GM12878 (cell line): ENCODE measurements around the gene ME3. TPM values are rescaled to one million over a fixed set of nuclear protein-coding genes. Genes with fewer than 3 reads are reported as not detected.

Source experiments
- ATAC-seq: fragments of 200-7000 bp; cut with Tn5 transposase; 3 replicates; pipeline ENCODE4 v1.9.1; 2020; ENCODE audit warnings: mild to moderate bottlenecking, moderate library complexity
- BruUV-seq: library from RNA; stranded (reverse); fragments of 400-500 nt; replicated peaks from 2 replicates; lab custom pipeline; 2021; lab: Mats Ljungman, UMichigan
- CTCF ChIA-PET: fragments of 300-600 bp; sonication (Branson Sonifier 250); formaldehyde crosslinking; extraction: SDS; loops from one replicate; lab custom pipeline; 2021; ENCODE audit warnings: inconsistent platforms; lab: Yijun Ruan, JAX
- POLR2A ChIA-PET: fragments of 350-600 bp; formaldehyde crosslinking; extraction: SDS; loops from one replicate; lab custom pipeline; 2021; ENCODE audit warnings: inconsistent platforms; lab: Charles Lee
- RAD21 ChIA-PET: fragments of 300-600 bp; sonication (Branson Sonifier 250); formaldehyde crosslinking; loops from one replicate; lab custom pipeline; 2023; ENCODE audit warnings: antibody characterized with exemption; ENCODE audit not compliant: unreplicated experiment; lab: Charles Lee
- SMC1A ChIA-PET: fragments of 300-600 bp; sonication (Branson Sonifier 250); formaldehyde crosslinking; loops from one replicate; lab custom pipeline; 2023; ENCODE audit not compliant: unreplicated experiment, uncharacterized antibody; lab: Charles Lee
- DNase-seq: peaks from one replicate; pipeline ENCODE4 v3.0.0-alpha.2; 2011; ENCODE audit warnings: low read depth, low spot score
- FAIRE-seq: peaks from 3 replicates; lab custom pipeline; 2011; peaks lifted over from hg19 to GRCh38; lab: Jason Lieb, UNC
- H2AFZ ChIP-seq: 2 replicates; pipeline ENCODE4 v1.6.0; 2011; ENCODE audit warnings: low read depth, low read length, control low read depth; ENCODE audit not compliant: control insufficient read depth
- H3K27ac ChIP-seq: 2 replicates; pipeline ENCODE4 v1.5.1; 2011; ENCODE audit warnings: control low read depth; ENCODE audit not compliant: control insufficient read depth, insufficient read depth
- H3K27me3 ChIP-seq, 2 experiments: replicated peaks in 1 of 2; 2 replicates each; pipeline versions ENCODE4 v1.6.0 to v1.6.1; 2011; ENCODE audit warnings: low read length in 1 of 2; ENCODE audit not compliant: control insufficient read depth in 2 of 2, insufficient read depth in 2 of 2
- H3K36me3 ChIP-seq, 2 experiments: 2 replicates each; pipeline ENCODE4 v1.5.1; 2011; ENCODE audit warnings: low read length in 1 of 2; ENCODE audit not compliant: control insufficient read depth in 2 of 2, insufficient read depth in 2 of 2
- H3K4me1 ChIP-seq: 2 replicates; pipeline ENCODE4 v1.6.1; 2011; ENCODE audit warnings: mild to moderate bottlenecking, low read length, moderate library complexity, mixed read lengths; ENCODE audit not compliant: control insufficient read depth, insufficient read depth
- H3K4me2 ChIP-seq: 2 replicates; pipeline ENCODE4 v1.6.0; 2011; ENCODE audit warnings: control low read depth; ENCODE audit not compliant: control insufficient read depth, insufficient read depth
- H3K4me3 ChIP-seq: fragments of 200-600 bp; sonication (generic); 2 replicates; pipeline ENCODE4 v1.5.1; 2016
- H3K79me2 ChIP-seq: 2 replicates; pipeline ENCODE4 v1.6.0; 2011; ENCODE audit warnings: low read length; ENCODE audit not compliant: control insufficient read depth, insufficient read depth
- H3K9ac ChIP-seq: 2 replicates; pipeline ENCODE4 v1.8.0; 2011; ENCODE audit warnings: low read length, control low read depth, mixed read lengths; ENCODE audit not compliant: control insufficient read depth, insufficient read depth
- H3K9me3 ChIP-seq: replicated peaks from 3 replicates; pipeline ENCODE4 v1.5.1; 2011; ENCODE audit warnings: mild to moderate bottlenecking, low read length; ENCODE audit not compliant: control insufficient read depth, insufficient read depth
- H4K20me1 ChIP-seq: 2 replicates; pipeline ENCODE4 v1.6.0; 2011; ENCODE audit not compliant: control insufficient read depth, insufficient read depth
- ATF7 ChIP-seq: fragments of 450-650 bp; IDR thresholded peaks from 2 replicates; pipeline ENCODE4 v1.6.1; 2016; ENCODE audit warnings: low read depth, mild to moderate bottlenecking
- BCL3 ChIP-seq: IDR thresholded peaks from 2 replicates; pipeline ENCODE4 v1.6.1; 2011; ENCODE audit warnings: borderline replicate concordance, low read depth, mild to moderate bottlenecking, moderate library complexity, low read length; ENCODE audit not compliant: insufficient read depth, poor library complexity, severe bottlenecking
- BHLHE40 ChIP-seq, 2 experiments: fragments of 450-650 bp in 1 of 2; IDR thresholded peaks; 2 replicates each; pipeline ENCODE4 v1.6.1; 2011 to 2017; ENCODE audit warnings: low read depth in 2 of 2, borderline replicate concordance in 1 of 2, improper control_type of control experiment in 1 of 2, low read length in 1 of 2, mild to moderate bottlenecking in 1 of 2
- CBX5 ChIP-seq: sonication (generic); IDR thresholded peaks from 2 replicates; pipeline ENCODE4 v1.6.1; 2016; ENCODE audit warnings: low read depth, moderate library complexity, mild to moderate bottlenecking, inconsistent platforms
- CREB1 ChIP-seq: IDR thresholded peaks from 2 replicates; pipeline ENCODE4 v1.6.1; 2012; ENCODE audit warnings: low read depth, mild to moderate bottlenecking, inconsistent platforms
- LARP7 ChIP-seq: fragments of 450-650 bp; IDR thresholded peaks from 2 replicates; pipeline ENCODE4 v1.6.1; 2017; ENCODE audit warnings: mild to moderate bottlenecking
- MTA3 ChIP-seq: IDR thresholded peaks from 2 replicates; pipeline ENCODE4 v1.6.1; 2012; ENCODE audit warnings: low read length, inconsistent platforms, borderline replicate concordance
- NR2C1 ChIP-seq: fragments of 450-650 bp; IDR thresholded peaks from 2 replicates; pipeline ENCODE4 v1.6.1; 2017; ENCODE audit warnings: antibody characterized with exemption, mild to moderate bottlenecking, moderate library complexity
- NRF1 ChIP-seq: conservative IDR thresholded peaks from 2 replicates; pipeline ENCODE4 v1.6.1; 2011; ENCODE audit warnings: mild to moderate bottlenecking, low read depth, low read length, improper control_type of control experiment
- PML ChIP-seq: IDR thresholded peaks from 2 replicates; pipeline ENCODE4 v1.6.1; 2012; ENCODE audit warnings: low read length, inconsistent platforms
- POU2F2 ChIP-seq: IDR thresholded peaks from 3 replicates; pipeline ENCODE4 v1.6.1; 2011; ENCODE audit warnings: low read depth, mild to moderate bottlenecking, low read length, borderline replicate concordance
- SPI1 ChIP-seq: IDR thresholded peaks from 2 replicates; pipeline ENCODE4 v1.6.1; 2011; ENCODE audit warnings: low read depth, mild to moderate bottlenecking, low read length, moderate library complexity, borderline replicate concordance; ENCODE audit not compliant: insufficient read depth
- SREBF1 ChIP-seq: IDR thresholded peaks from 2 replicates; pipeline ENCODE4 v1.6.1; 2012; ENCODE audit warnings: mild to moderate bottlenecking, low read length
- STAT1 ChIP-seq: fragments of 450-650 bp; conservative IDR thresholded peaks from 2 replicates; pipeline ENCODE4 v1.6.1; 2014; ENCODE audit warnings: antibody characterized with exemption, mild to moderate bottlenecking
- TCF7 ChIP-seq: IDR thresholded peaks from 2 replicates; pipeline ENCODE4 v1.6.1; 2014; ENCODE audit warnings: antibody characterized with exemption, borderline replicate concordance
- WRNIP1 ChIP-seq: IDR thresholded peaks from 2 replicates; pipeline ENCODE4 v1.6.1; 2011; ENCODE audit warnings: low read depth, low read length, improper control_type of control experiment, borderline replicate concordance
- YBX1 ChIP-seq: fragments of 450-650 bp; IDR thresholded peaks from 2 replicates; pipeline ENCODE4 v1.6.1; 2016; ENCODE audit warnings: antibody characterized with exemption
- ZNF384 ChIP-seq: IDR thresholded peaks from 2 replicates; pipeline ENCODE4 v1.6.1; 2012; ENCODE audit warnings: low read depth, mild to moderate bottlenecking, low read length, improper control_type of control experiment, borderline replicate concordance
- ZNF592 ChIP-seq: fragments of 450-650 bp; IDR thresholded peaks from 2 replicates; pipeline ENCODE4 v1.6.1; 2017; ENCODE audit warnings: mild to moderate bottlenecking, moderate library complexity
- WGBS: methylation state at CpG from one replicate; pipeline ENCODE4 v1.1.6; 2016; ENCODE audit warnings: low lambda C conversion rate; ENCODE audit not compliant: insufficient replicate concordance, insufficient coverage; ENCODE audit errors: missing lambda C conversion rate; 5-methylcytosine and 5-hydroxymethylcytosine counted together
- in situ Hi-C: fragments of 300-500 bp; cut with MboI; formaldehyde crosslinking; loops from 9 replicates; pipeline ENCODE4 v1.14.3; 2018; ENCODE audit warnings: mixed read lengths
- intact Hi-C: fragments of 100-400 bp; cut with micrococcal nuclease; formaldehyde crosslinking; loops from one replicate; pipeline ENCODE4 v1.14.2; 2022; ENCODE audit not compliant: unreplicated experiment
- polyA plus RNA-seq, 11 experiments: library from polyadenylated mRNA; depleted of rRNA in 4 of 11; unstranded in 6 of 11; stranded (reverse) in 5 of 11; fragments of >200 nt; fragmentation: Nextera tagmentation in 4 of 11; fragmentation: Illumina TruSeq in 1 of 11; extraction: Ambion mirVana in 4 of 11; extraction: Trizol in 1 of 11; gene quantifications; 1 replicate in 1 of 11; 2 replicates in 10 of 11; pipeline versions ENCODE4 v1.2.1 to v1.2.3, GENCODE V29; 2011 to 2016; ENCODE audit warnings: inconsistent platforms in 2 of 11, missing spikeins in 2 of 11, low read depth in 1 of 11
- total RNA-seq, 4 experiments: library from RNA; depleted of rRNA in 3 of 4; stranded (reverse); fragments of >200 nt in 3 of 4; fragmentation: Illumina TruSeq in 1 of 4; extraction: Trizol in 1 of 4; gene quantifications; 2 replicates each; pipeline versions ENCODE4 v1.2.1 to v1.2.3, GENCODE V29; 2013 to 2021

ME3 gene
- total and polyA plus RNA-seq, 10 of the 15 experiments (the other 5 are each of a cell fraction or from before 2014, with no cell fraction given): 0.06 to 0.40 (median 0.19) TPM; not detected in 2

GRCh38 chr11:86579406-86579731, 93.0 kb downstream of the ME3 start (continued):
- TF ChIP-seq ATF7 (no peak), NRF1 (no peak), PML (no peak), ZNF384 (no peak), LARP7 (no peak), MTA3 (no peak), YBX1 (no peak), CREB1 (no peak), BCL3 (no peak), SPI1 (no peak), STAT1 (no peak), NR2C1 (no peak)

- no TSS peak for BruUV-seq
- FAIRE-seq: no peak
- POLR2A ChIA-PET: no interaction called here
- TF ChIP-seq WRNIP1: no peak
- no peak for TF ChIP-seq MTA3
- TF ChIP-seq SREBF1: no peak
- TF ChIP-seq CBX5: no peak
- no peak for TF ChIP-seq POU2F2
- TF ChIP-seq ZNF592: no peak
- no peak for TF ChIP-seq TCF7
- no peak for TF ChIP-seq BHLHE40 (IDR thresholded peaks at IDR 0.05; ENCODE audit: borderline replicate concordance in 1 of 2, low read depth in 2 of 2, low read length in 1 of 2)
These were observed 93.5 kb downstream of the ME3 start for GRCh38 chr11:86578727-86579405.

More at GRCh38 chr11:86578727-86579405, 93.5 kb downstream of the ME3 start:
- intact Hi-C loops: no loop called here
- Histone ChIP-seq H4K20me1 (no peaks in the 10 kb centered on the region), H3K36me3 (no peaks in the 10 kb centered on the region), H3K4me2 (no peak overlapping the region), H3K79me2 (no peaks in the 10 kb centered on the region), H2AFZ (no peak overlapping the region), H3K27ac (no peak overlapping the region), H3K27me3 (peaks cover 1 to 2% of the 10 kb centered on the region in 2 experiments; a peak in 3 of 4 replicates), H3K4me1 (no peaks in the 10 kb centered on the region), H3K4me3 (no peak overlapping the region), H3K9me3 (no peaks in the 10 kb centered on the region), H3K9ac (no peak overlapping the region)
- RAD21 ChIA-PET: no interaction called here
- ATAC-seq (no peak), DNase-seq (no peak)
- SMC1A ChIA-PET: interaction anchor here (0.8 to 2.0 kb wide), 3 partner anchors 9 to 31 kb away, joined by 3 to 8 read pairs (median 3); no protein-coding TSS in a partner anchor
- WGBS: 45% methylated on average over 2 of the region's 2 CpGs
- CTCF ChIA-PET: interaction anchor here (1.3 kb wide), 1 partner anchor 30 kb away, joined by 6 read pairs; no protein-coding TSS in a partner anchor
- in situ Hi-C loops: no loop called here
